H9 (cell line): ENCODE results near the gene SAC3D1. TPM values are rescaled to one million over a fixed set of nuclear protein-coding genes. Genes with fewer than 3 reads are reported as not detected.

Experiments used
- DNase-seq: peaks from one replicate; pipeline ENCODE4 v3.0.0-alpha.2; 2017
- H2AFZ ChIP-seq: one replicate; pipeline ENCODE4 v1.6.1; 2013; ENCODE audit warnings: mild to moderate bottlenecking, low read length, control low read depth, moderate library complexity
- H2AK5ac ChIP-seq: 2 replicates; pipeline ENCODE4 v1.6.1; 2013; ENCODE audit warnings: low read length, control low read depth, mixed read lengths; ENCODE audit not compliant: insufficient read length
- H2BK120ac ChIP-seq: one replicate; pipeline ENCODE4 v1.6.1; 2013; ENCODE audit warnings: low read depth, mild to moderate bottlenecking, low read length, control low read depth, inconsistent platforms; ENCODE audit not compliant: poor library complexity, severe bottlenecking
- H2BK12ac ChIP-seq: 2 replicates; pipeline ENCODE4 v1.6.1; 2013; ENCODE audit warnings: low read length, control low read depth, mixed read lengths, low read depth; ENCODE audit not compliant: insufficient read length
- H2BK15ac ChIP-seq: 2 replicates; pipeline ENCODE4 v1.6.1; 2013; ENCODE audit warnings: low read depth, low read length, control low read depth
- H2BK20ac ChIP-seq: one replicate; pipeline ENCODE4 v1.6.1; 2013; ENCODE audit warnings: low read depth, mild to moderate bottlenecking, low read length, control low read depth, inconsistent platforms; ENCODE audit not compliant: poor library complexity, severe bottlenecking
- H2BK5ac ChIP-seq: 2 replicates; pipeline ENCODE4 v1.6.1; 2013; ENCODE audit warnings: low read length, control low read depth, mixed read lengths; ENCODE audit not compliant: insufficient read length
- H3K14ac ChIP-seq: 2 replicates; pipeline ENCODE4 v1.6.1; 2013; ENCODE audit warnings: low read length, control low read depth; ENCODE audit not compliant: insufficient read depth
- H3K18ac ChIP-seq: 2 replicates; pipeline ENCODE4 v1.6.1; 2013; ENCODE audit warnings: low read depth, mild to moderate bottlenecking, mixed read lengths, low read length, control low read depth; ENCODE audit not compliant: insufficient read length
- H3K23ac ChIP-seq: 2 replicates; pipeline ENCODE4 v1.6.1; 2013; ENCODE audit warnings: low read length, control low read depth, mixed read lengths, low read depth; ENCODE audit not compliant: insufficient read length
- H3K23me2 ChIP-seq: 2 replicates; pipeline ENCODE4 v1.6.1; 2013; ENCODE audit warnings: low read depth, mild to moderate bottlenecking, mixed read lengths, low read length, control low read depth; ENCODE audit not compliant: insufficient read length, poor library complexity, severe bottlenecking
- H3K27ac ChIP-seq: 2 replicates; pipeline ENCODE4 v1.5.1; 2013; ENCODE audit warnings: low read length, control low read depth, mixed read lengths, low read depth; ENCODE audit not compliant: insufficient read length
- H3K27me3 ChIP-seq: 2 replicates; pipeline ENCODE4 v1.6.1; 2013; ENCODE audit warnings: low read length, control low read depth, inconsistent platforms; ENCODE audit not compliant: insufficient read depth
- H3K4ac ChIP-seq: 2 replicates; pipeline ENCODE4 v1.6.1; 2013; ENCODE audit warnings: low read depth, mild to moderate bottlenecking, control low read depth, inconsistent platforms, low read length, moderate library complexity
- H3K4me1 ChIP-seq: 2 replicates; pipeline ENCODE4 v1.6.1; 2013; ENCODE audit warnings: low read length, control low read depth, inconsistent platforms; ENCODE audit not compliant: insufficient read depth
- H3K4me2 ChIP-seq: 2 replicates; pipeline ENCODE4 v1.6.1; 2013; ENCODE audit warnings: low read length, control low read depth, mixed read lengths; ENCODE audit not compliant: insufficient read length, insufficient read depth
- H3K56ac ChIP-seq: 2 replicates; pipeline ENCODE4 v1.6.1; 2013; ENCODE audit warnings: low read depth, mild to moderate bottlenecking, mixed read lengths, low read length, control low read depth; ENCODE audit not compliant: insufficient read length
- H3K79me1 ChIP-seq: 2 replicates; pipeline ENCODE4 v1.6.1; 2013; ENCODE audit warnings: low read depth, mild to moderate bottlenecking, moderate library complexity, low read length, control low read depth, inconsistent platforms; ENCODE audit not compliant: insufficient read depth, poor library complexity, severe bottlenecking
- H3K79me2 ChIP-seq: 2 replicates; pipeline ENCODE4 v1.6.1; 2013; ENCODE audit warnings: low read length, control low read depth, inconsistent platforms; ENCODE audit not compliant: insufficient read depth
- H3K9ac ChIP-seq: 2 replicates; pipeline ENCODE4 v1.6.1; 2013; ENCODE audit warnings: low read length, control low read depth, mixed read lengths; ENCODE audit not compliant: insufficient read length; ENCODE audit errors: extremely low read depth
- H3K9me3 ChIP-seq: one replicate; pipeline ENCODE4 v1.6.1; 2013; ENCODE audit warnings: low read depth, low read length, inconsistent platforms; ENCODE audit not compliant: control insufficient read depth
- H3T11ph ChIP-seq: one replicate; pipeline ENCODE4 v1.6.1; 2013; ENCODE audit warnings: mild to moderate bottlenecking, low read length, control low read depth, inconsistent platforms
- H4K20me1 ChIP-seq: one replicate; pipeline ENCODE4 v1.6.1; 2013; ENCODE audit not compliant: control insufficient read depth, insufficient read length, insufficient read depth
- H4K5ac ChIP-seq: 2 replicates; pipeline ENCODE4 v1.6.1; 2013; ENCODE audit warnings: low read depth, mild to moderate bottlenecking, mixed read lengths, low read length, control low read depth; ENCODE audit not compliant: insufficient read length
- H4K8ac ChIP-seq: replicated peaks from 2 replicates; pipeline ENCODE4 v1.6.1; 2013; ENCODE audit warnings: low read length, control low read depth, mixed read lengths, low read depth; ENCODE audit not compliant: insufficient read length
- H4K91ac ChIP-seq: 2 replicates; pipeline ENCODE4 v1.6.1; 2013; ENCODE audit warnings: low read depth, mild to moderate bottlenecking, moderate library complexity, mixed read lengths, low read length, control low read depth; ENCODE audit not compliant: insufficient read length
- H3K27ac Mint-ChIP-seq, 3 experiments: 2 replicates in 2 of 3; 3 replicates in 1 of 3; pipeline ENCODE4 v1.8.0; 2020 to 2021; ENCODE audit warnings: mixed read lengths in 3 of 3, mild to moderate bottlenecking in 1 of 3, moderate library complexity in 1 of 3
- H3K27me3 Mint-ChIP-seq: 2 replicates; pipeline ENCODE4 v1.8.0; 2021; ENCODE audit warnings: low read depth, mild to moderate bottlenecking, moderate library complexity, mixed read lengths
- H3K36me3 Mint-ChIP-seq, 3 experiments: 2 replicates in 2 of 3; 3 replicates in 1 of 3; pipeline ENCODE4 v1.8.0; 2020 to 2021; ENCODE audit warnings: low read depth in 3 of 3, mixed read lengths in 3 of 3; ENCODE audit not compliant: insufficient read depth in 1 of 3
- H3K4me1 Mint-ChIP-seq, 2 experiments: 2 replicates each; pipeline ENCODE4 v1.8.0; 2020; ENCODE audit warnings: mixed read lengths in 2 of 2
- H3K4me3 Mint-ChIP-seq, 2 experiments: 2 replicates in 1 of 2; 3 replicates in 1 of 2; pipeline ENCODE4 v1.8.0; 2020 to 2021; ENCODE audit warnings: mild to moderate bottlenecking in 2 of 2, mixed read lengths in 2 of 2, moderate library complexity in 1 of 2
- H3K9me3 Mint-ChIP-seq, 2 experiments: 2 replicates in 1 of 2; 3 replicates in 1 of 2; pipeline ENCODE4 v1.8.0; 2020; ENCODE audit warnings: mild to moderate bottlenecking in 2 of 2, mixed read lengths in 2 of 2, moderate library complexity in 1 of 2
- WGBS: extraction: QIAGEN DNeasy Blood & Tissue Kit; methylation state at CpG from one replicate; pipeline ENCODE4 v1.1.7; 2013; ENCODE audit warnings: missing lambda C conversion rate, low lambda C conversion rate, mixed read lengths; ENCODE audit not compliant: insufficient read length; ENCODE audit errors: extremely low coverage; 5-methylcytosine and 5-hydroxymethylcytosine counted together
- total RNA-seq: library from RNA; stranded (reverse); gene quantifications from 2 replicates; pipeline ENCODE4 v1.2.1, GENCODE V29; 2021
- TF ChIP-seq, protein P1 (sequence below): fragments of 200-600 bp; sonication (generic); conservative IDR thresholded peaks from 3 replicates; pipeline ENCODE4 v1.8.0; 2021; ENCODE audit warnings: antibody characterized with exemption, mild to moderate bottlenecking

SAC3D1 gene
- total RNA-seq, 1 experiment from 2014 or later = 20.7 TPM

GRCh38 chr11:65059959-65060824 lies 19.2 kb downstream of the SAC3D1 start:
- no peak overlapping the region for H2AFZ ChIP-seq
- Mint-ChIP-seq H3K27ac (no peak overlapping the region), H3K27me3 (peaks cover 8% of the 10 kb centered on the region), H3K36me3 (no peaks in the 10 kb centered on the region), H3K4me3 (no peak overlapping the region), H3K9me3 (no peaks in the 10 kb centered on the region), H3K4me1 (peaks cover 4 to 5% of the 10 kb centered on the region in 2 experiments)
- no peaks in the 10 kb centered on the region for H3K79me2 ChIP-seq
- no peak overlapping the region for H3K9ac ChIP-seq
- H4K5ac ChIP-seq = no peak overlapping the region
- H2BK120ac ChIP-seq = no peak overlapping the region
- no peak overlapping the region for H3K4ac ChIP-seq
- H3K4me1 ChIP-seq = no peaks in the 10 kb centered on the region
- no peaks in the 10 kb centered on the region for H3K27me3 ChIP-seq
- TF ChIP-seq, protein P1, sequence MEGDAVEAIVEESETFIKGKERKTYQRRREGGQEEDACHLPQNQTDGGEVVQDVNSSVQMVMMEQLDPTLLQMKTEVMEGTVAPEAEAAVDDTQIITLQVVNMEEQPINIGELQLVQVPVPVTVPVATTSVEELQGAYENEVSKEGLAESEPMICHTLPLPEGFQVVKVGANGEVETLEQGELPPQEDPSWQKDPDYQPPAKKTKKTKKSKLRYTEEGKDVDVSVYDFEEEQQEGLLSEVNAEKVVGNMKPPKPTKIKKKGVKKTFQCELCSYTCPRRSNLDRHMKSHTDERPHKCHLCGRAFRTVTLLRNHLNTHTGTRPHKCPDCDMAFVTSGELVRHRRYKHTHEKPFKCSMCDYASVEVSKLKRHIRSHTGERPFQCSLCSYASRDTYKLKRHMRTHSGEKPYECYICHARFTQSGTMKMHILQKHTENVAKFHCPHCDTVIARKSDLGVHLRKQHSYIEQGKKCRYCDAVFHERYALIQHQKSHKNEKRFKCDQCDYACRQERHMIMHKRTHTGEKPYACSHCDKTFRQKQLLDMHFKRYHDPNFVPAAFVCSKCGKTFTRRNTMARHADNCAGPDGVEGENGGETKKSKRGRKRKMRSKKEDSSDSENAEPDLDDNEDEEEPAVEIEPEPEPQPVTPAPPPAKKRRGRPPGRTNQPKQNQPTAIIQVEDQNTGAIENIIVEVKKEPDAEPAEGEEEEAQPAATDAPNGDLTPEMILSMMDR = no peak
- no peak overlapping the region for H3K14ac ChIP-seq
- WGBS = no CpG with 5 or more reads among the region's 10 CpGs
- H3K56ac ChIP-seq = no peak overlapping the region
- H3T11ph ChIP-seq = no peak overlapping the region
- no peaks in the 10 kb centered on the region for H3K23me2 ChIP-seq
- H3K79me1 ChIP-seq = no peaks in the 10 kb centered on the region
- H4K91ac ChIP-seq = no peak overlapping the region
- no peak overlapping the region for H3K4me2 ChIP-seq
- no peaks in the 10 kb centered on the region for H4K20me1 ChIP-seq
- no peak overlapping the region for H2BK15ac ChIP-seq
- H2BK20ac ChIP-seq = no peak overlapping the region
- no peak for DNase-seq
- H3K27ac ChIP-seq = no peak overlapping the region
- H2AK5ac ChIP-seq = no peak overlapping the region
- no peak overlapping the region for H4K8ac ChIP-seq
- no peak overlapping the region for H2BK12ac ChIP-seq
- H3K18ac ChIP-seq = no peak overlapping the region
- H2BK5ac ChIP-seq = no peak overlapping the region
- H3K9me3 ChIP-seq = no peaks in the 10 kb centered on the region
- H3K23ac ChIP-seq = no peak overlapping the region
